Testis (tissue), 2 donors: ENCODE measurements around the gene AMZ1.

ENCODE experiments used
- CTCF ChIP-seq, 3 experiments: fragments of 450-650 bp in 2 of 3; fragments of 200-600 bp in 1 of 3; sonication (generic) in 1 of 3; IDR thresholded peaks; one replicate each; pipeline ENCODE4 v1.5.1; 2016 to 2019; ENCODE audit warnings: antibody characterized with exemption in 3 of 3, mild to moderate bottlenecking in 2 of 3, moderate library complexity in 1 of 3
- POLR2A ChIP-seq: fragments of 450-650 bp; IDR thresholded peaks from one replicate; pipeline ENCODE4 v1.6.1; 2017; ENCODE audit warnings: antibody characterized with exemption, mild to moderate bottlenecking, moderate library complexity

- TF ChIP-seq CTCF (IDR thresholded peaks at IDR 0.05) (no peak), POLR2A (no peak)
These were observed 73.2 kb downstream of the AMZ1 start for GRCh38 chr7:2761131-2761624.
